K562 (cell line): ENCODE results near the gene SH3TC2. TPM values are rescaled to one million over a fixed set of nuclear protein-coding genes. Genes with fewer than 3 reads are reported as not detected.

Experiments
- ATAC-seq: fragments of 200-7000 bp; cut with Tn5 transposase; 3 replicates; pipeline ENCODE4 v1.9.1; 2020; ENCODE audit warnings: moderate library complexity
- BruUV-seq: library from RNA; stranded (reverse); fragments of 400-500 nt; replicated peaks from 2 replicates; lab custom pipeline; 2021; lab: Mats Ljungman, UMichigan
- CTCF ChIA-PET: fragments of 300-600 bp; formaldehyde crosslinking; extraction: SDS; loops from one replicate; lab custom pipeline; 2021; ENCODE audit warnings: low intra/inter-chr PET ratio; lab: Yijun Ruan, JAX
- POLR2A ChIA-PET: fragments of 300-600, 350-650 bp; sonication (Branson Sonifier 250); formaldehyde crosslinking; extraction: SDS; loops from one replicate; lab custom pipeline; 2021; ENCODE audit warnings: antibody characterized with exemption, inconsistent platforms; lab: Yijun Ruan, JAX
- DNase-seq, 4 experiments: peaks; one replicate each; pipeline versions ENCODE4 v3.0.0 to v3.0.0-alpha.2; 2011 to 2018; ENCODE audit warnings: low spot score in 3 of 4, mixed read lengths in 3 of 4; ENCODE audit errors: extremely low read depth in 1 of 4
- FAIRE-seq: peaks from 2 replicates; lab custom pipeline; 2011; peaks lifted over from hg19 to GRCh38; lab: Jason Lieb, UNC
- H2AFZ ChIP-seq: 2 replicates; pipeline ENCODE4 v1.6.0; 2011; ENCODE audit warnings: low read depth, low read length, control low read depth, inconsistent platforms
- H3K27ac ChIP-seq: fragments of 200-600 bp; 3 replicates; pipeline ENCODE4 v1.8.0; 2011; ENCODE audit warnings: low read depth, mild to moderate bottlenecking, control low read depth, inconsistent platforms, low read length, moderate library complexity, mixed read lengths; ENCODE audit errors: extremely low read depth
- H3K27me3 ChIP-seq, 2 experiments: fragments of 300-600 bp in 1 of 2; 2 replicates in 1 of 2; 3 replicates in 1 of 2; pipeline versions ENCODE4 v1.6.0 to v1.8.0; 2011; ENCODE audit warnings: inconsistent platforms in 2 of 2, low read length in 2 of 2, mild to moderate bottlenecking in 1 of 2, mixed read lengths in 1 of 2, moderate library complexity in 1 of 2; ENCODE audit not compliant: control insufficient read depth in 2 of 2, insufficient read depth in 2 of 2
- H3K36me3 ChIP-seq: fragments of 300-600 bp; 3 replicates; pipeline ENCODE4 v1.8.0; 2011; ENCODE audit warnings: mild to moderate bottlenecking, low read length, inconsistent platforms; ENCODE audit not compliant: control insufficient read depth, insufficient read depth
- H3K4me1 ChIP-seq, 2 experiments: fragments of 200-600 bp in 1 of 2; replicated peaks in 1 of 2; 2 replicates in 1 of 2; 3 replicates in 1 of 2; pipeline versions ENCODE4 v1.5.1 to v1.8.0; 2011; ENCODE audit warnings: inconsistent platforms in 2 of 2, low read length in 2 of 2, mild to moderate bottlenecking in 1 of 2, mixed read lengths in 1 of 2, moderate library complexity in 1 of 2; ENCODE audit not compliant: control insufficient read depth in 2 of 2, insufficient read depth in 2 of 2
- H3K4me2 ChIP-seq: 2 replicates; pipeline ENCODE4 v1.6.1; 2011; ENCODE audit warnings: low read length, control low read depth, inconsistent platforms, mixed read lengths; ENCODE audit not compliant: insufficient read depth
- H3K4me3 ChIP-seq: fragments of 200-600 bp; sonication (generic), shearing (Covaris generic); 2 replicates; pipeline ENCODE4 v1.5.1; 2016; ENCODE audit warnings: control low read depth, inconsistent platforms
- H3K79me2 ChIP-seq: fragments of 200-600 bp; 3 replicates; pipeline ENCODE4 v1.8.0; 2011; ENCODE audit warnings: low read length, inconsistent platforms; ENCODE audit not compliant: control insufficient read depth, insufficient read depth
- H3K9ac ChIP-seq, 2 experiments: 2 replicates each; pipeline versions ENCODE4 v1.6.0 to v1.6.1; 2011; ENCODE audit warnings: low read depth in 2 of 2, low read length in 2 of 2, control low read depth in 1 of 2, inconsistent platforms in 1 of 2, mild to moderate bottlenecking in 1 of 2, mixed read lengths in 1 of 2; ENCODE audit not compliant: insufficient read depth in 1 of 2
- H3K9me1 ChIP-seq: one replicate; pipeline ENCODE4 v1.6.0; 2011; ENCODE audit warnings: inconsistent platforms, mild to moderate bottlenecking, low read length, moderate library complexity; ENCODE audit not compliant: control insufficient read depth, insufficient read depth
- H3K9me3 ChIP-seq: replicated peaks from 2 replicates; pipeline ENCODE4 v1.5.1; 2011; ENCODE audit warnings: low read depth, low read length, inconsistent platforms; ENCODE audit not compliant: control insufficient read depth, insufficient read depth
- H4K20me1 ChIP-seq: replicated peaks from 2 replicates; pipeline ENCODE4 v1.6.1; 2011; ENCODE audit warnings: low read length, inconsistent platforms, mixed read lengths; ENCODE audit not compliant: control insufficient read depth, insufficient read depth
- BACH1 ChIP-seq: fragments of 200-800 bp; sonication (Bioruptor generic); IDR thresholded peaks from 2 replicates; pipeline ENCODE4 v1.6.1; 2016; ENCODE audit warnings: missing genetic modification characterization, missing compliant biosample characterization
- BRD4 ChIP-seq: fragments of 200-600 bp; sonication (generic); IDR thresholded peaks from 2 replicates; pipeline ENCODE4 v1.6.1; 2017; ENCODE audit warnings: inconsistent platforms
- ELF1 ChIP-seq: fragments of 200-800 bp; sonication (Bioruptor generic); IDR thresholded peaks from 2 replicates; pipeline ENCODE4 v1.6.1; 2016; ENCODE audit warnings: missing genetic modification characterization, missing compliant biosample characterization
- ELF4 ChIP-seq: fragments of 450-650 bp; formaldehyde crosslinking; IDR thresholded peaks from 2 replicates; pipeline ENCODE4 v1.4.0; 2022; ENCODE audit warnings: missing genetic modification characterization
- GABPB2 ChIP-seq: fragments of 250-450 bp; sonication (Bioruptor Pico); conservative IDR thresholded peaks from 2 replicates; pipeline ENCODE4 v1.5.1; 2021; ENCODE audit warnings: mild to moderate bottlenecking
- GTF2A2 ChIP-seq: IDR thresholded peaks from 2 replicates; pipeline ENCODE4 v1.6.1; 2016; ENCODE audit warnings: mild to moderate bottlenecking, missing genetic modification characterization, missing compliant biosample characterization
- HIVEP1 ChIP-seq: fragments of 250-450 bp; sonication (Bioruptor Pico); IDR thresholded peaks from 2 replicates; pipeline ENCODE4 v1.4.0; 2020; ENCODE audit warnings: mild to moderate bottlenecking
- HMG20B ChIP-seq: fragments of 250-450 bp; sonication (Bioruptor Pico); IDR thresholded peaks from 2 replicates; pipeline ENCODE4 v1.5.0; 2021; ENCODE audit warnings: mild to moderate bottlenecking
- KDM4B ChIP-seq, 2 experiments: fragments of 450-650 bp in 1 of 2; sonication (generic) in 1 of 2; IDR thresholded peaks; 2 replicates each; pipeline ENCODE4 v1.6.1; 2016 to 2017; ENCODE audit warnings: borderline replicate concordance in 2 of 2, antibody characterized with exemption in 1 of 2, low read depth in 1 of 2, mild to moderate bottlenecking in 1 of 2
- POLR2A ChIP-seq: fragments of 450-650 bp; conservative IDR thresholded peaks from 2 replicates; pipeline ENCODE4 v1.6.1; 2016
- TCF3 ChIP-seq: sonication (generic); formaldehyde crosslinking; IDR thresholded peaks from 2 replicates; pipeline ENCODE4 v1.4.0; 2020; ENCODE audit warnings: mild to moderate bottlenecking, missing genetic modification reagents
- ZBTB1 ChIP-seq: sonication (generic); formaldehyde crosslinking; IDR thresholded peaks from 2 replicates; pipeline ENCODE4 v1.8.1; 2023; ENCODE audit warnings: missing genetic modification reagents, low read depth, mild to moderate bottlenecking, borderline replicate concordance
- ZEB2 ChIP-seq: fragments of 450-650 bp; IDR thresholded peaks from 2 replicates; pipeline ENCODE4 v1.6.1; 2016
- ZNF551 ChIP-seq: fragments of 250-450 bp; sonication (Bioruptor Pico); IDR thresholded peaks from 2 replicates; pipeline ENCODE4 v1.5.0; 2021; ENCODE audit warnings: mild to moderate bottlenecking, moderate library complexity
- WGBS: fragments of 100-300 bp; shearing (Covaris generic); methylation state at CpG from one replicate; pipeline ENCODE4 v1.1.6; 2016; ENCODE audit warnings: low coverage, mixed read lengths; ENCODE audit not compliant: insufficient coverage; ENCODE audit errors: missing lambda C conversion rate; 5-methylcytosine and 5-hydroxymethylcytosine counted together
- in situ Hi-C: fragments of 300-500 bp; cut with MboI; formaldehyde crosslinking; loops from 4 replicates; pipeline ENCODE4 v1.15.0; 2018; ENCODE audit warnings: inconsistent platforms, mixed read lengths
- intact Hi-C: fragments of 100-400 bp; cut with micrococcal nuclease; formaldehyde crosslinking; loops from 2 replicates; pipeline ENCODE4 v1.14.2; 2022
- polyA plus RNA-seq, 8 experiments: library from polyadenylated mRNA; depleted of rRNA in 4 of 8; stranded (reverse) in 5 of 8; unstranded in 3 of 8; fragments of >200 nt; fragmentation: Nextera tagmentation in 2 of 8; fragmentation: Illumina TruSeq in 1 of 8; extraction: Ambion mirVana in 2 of 8; extraction: Trizol in 1 of 8; gene quantifications; 2 replicates each; pipeline versions ENCODE4 v1.2.1 to v1.2.3, GENCODE V29; 2011 to 2014; ENCODE audit warnings: inconsistent platforms in 1 of 8, missing spikeins in 1 of 8
- total RNA-seq, 7 experiments: library from RNA; depleted of rRNA in 6 of 7; stranded (reverse); fragments of >200 nt in 6 of 7; fragmentation: Illumina TruSeq in 2 of 7; extraction: Trizol in 2 of 7; gene quantifications; 2 replicates each; pipeline versions ENCODE4 v1.2.1 to v1.2.3, GENCODE V29; 2011 to 2021; ENCODE audit warnings: low replicate concordance in 1 of 7
- TF ChIP-seq, protein P1 (sequence below), 2 experiments: fragments of 250-450 bp in 1 of 2; fragments of 450-650 bp in 1 of 2; sonication (Bioruptor Pico) in 1 of 2; IDR thresholded peaks; 2 replicates each; pipeline versions ENCODE4 v1.6.1 to v1.8.0; 2016 to 2021; ENCODE audit warnings: mild to moderate bottlenecking in 2 of 2, moderate library complexity in 2 of 2, missing compliant biosample characterization in 1 of 2, missing genetic modification characterization in 1 of 2
- TF ChIP-seq, protein P2 (sequence below), 2 experiments: fragments of 450-650 bp in 1 of 2; sonication (generic) in 1 of 2; formaldehyde crosslinking; conservative IDR thresholded peaks; 2 replicates each; pipeline versions ENCODE4 v1.4.0 to v1.8.1; 2020 to 2022; ENCODE audit warnings: mild to moderate bottlenecking in 1 of 2, missing genetic modification reagents in 1 of 2

The SH3TC2 gene
- total and polyA plus RNA-seq, 9 of the 15 experiments (the other 6 are each of a cell fraction or from before 2014, with no cell fraction given) = 0.03 to 0.80 (median 0.55) TPM; not detected in 1

- Histone ChIP-seq H3K4me3 (no peak overlapping the region), H3K9ac (no peak overlapping the region), H3K36me3 (no peaks in the 10 kb centered on the region), H3K27ac (no peak overlapping the region), H3K4me1 (no peaks in the 10 kb centered on the region), H3K9me1 (no peaks in the 10 kb centered on the region), H3K9me3 (no peaks in the 10 kb centered on the region), H3K4me2 (no peak overlapping the region), H2AFZ (no peak overlapping the region), H4K20me1 (no peaks in the 10 kb centered on the region), H3K79me2 (no peaks in the 10 kb centered on the region), H3K27me3 (no peaks in the 10 kb centered on the region; a peak in 1 of 5 replicates)
- ATAC-seq (no peak), FAIRE-seq (no peak), DNase-seq (peak in 1 of 4 experiments; percentile 1)
- 2% methylated on average over 4 of the region's 4 CpGs for WGBS
- BruUV-seq = no TSS peak
- ChIA-PET POLR2A (no interaction called here), CTCF (interaction anchor here (0.6 kb wide), 1 partner anchor 151 kb away, joined by 3 read pairs; no protein-coding TSS in a partner anchor)
- intact Hi-C loops = loop anchor here (5.0 to 10.0 kb wide), 2 partner anchors 143 to 936 kb away; no protein-coding TSS in a partner anchor
- TF ChIP-seq GTF2A2 (tag) = no peak
- TF ChIP-seq ZEB2 = no peak
- TF ChIP-seq ELF1 (tag) = no peak
- TF ChIP-seq BACH1 (tag) = no peak
- TF ChIP-seq ZNF551 (CRISPR knock-in tag) = no peak
- no peak for TF ChIP-seq BRD4
- TF ChIP-seq GABPB2 (CRISPR knock-in tag) = no peak
- TF ChIP-seq KDM4B (IDR thresholded peaks at IDR 0.05; ENCODE audit: borderline replicate concordance in 2 of 2, low read depth in 1 of 2) = no peak
- TF ChIP-seq ELF4 (CRISPR knock-in tag) = no peak
- no peak for TF ChIP-seq HIVEP1
- TF ChIP-seq ZBTB1 (CRISPR knock-in tag) = no peak
- TF ChIP-seq, protein P1, sequence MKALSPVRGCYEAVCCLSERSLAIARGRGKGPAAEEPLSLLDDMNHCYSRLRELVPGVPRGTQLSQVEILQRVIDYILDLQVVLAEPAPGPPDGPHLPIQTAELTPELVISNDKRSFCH (CRISPR knock-in tag; IDR thresholded peaks at IDR 0.05) = no peak
- TF ChIP-seq, protein P1 (tag; IDR thresholded peaks at IDR 0.05) = no peak
- TF ChIP-seq POLR2A = no peak
- TF ChIP-seq HMG20B (CRISPR knock-in tag) = no peak
- no peak for TF ChIP-seq TCF3 (CRISPR knock-in tag)
- TF ChIP-seq, protein P2, sequence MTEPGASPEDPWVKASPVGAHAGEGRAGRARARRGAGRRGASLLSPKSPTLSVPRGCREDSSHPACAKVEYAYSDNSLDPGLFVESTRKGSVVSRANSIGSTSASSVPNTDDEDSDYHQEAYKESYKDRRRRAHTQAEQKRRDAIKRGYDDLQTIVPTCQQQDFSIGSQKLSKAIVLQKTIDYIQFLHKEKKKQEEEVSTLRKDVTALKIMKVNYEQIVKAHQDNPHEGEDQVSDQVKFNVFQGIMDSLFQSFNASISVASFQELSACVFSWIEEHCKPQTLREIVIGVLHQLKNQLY (CRISPR knock-in tag; conservative IDR thresholded peaks at IDR 0.05) = no peak
- in situ Hi-C loops = loop anchor here (10.0 kb wide), 1 partner anchor 206 kb away; no protein-coding TSS in a partner anchor
Observed at GRCh38 chr5:149110406-149110805, 47.5 kb upstream of the SH3TC2 start.
